IMR-90 (cell line): ENCODE results near the gene LIPG.

Source experiments
- CEBPB ChIP-seq: IDR thresholded peaks from 2 replicates; pipeline ENCODE4 v1.6.1; 2012; ENCODE audit warnings: low read depth, low read length, improper control_type of control experiment
- NFE2L2 ChIP-seq: fragments of 150-350 bp; IDR thresholded peaks from 2 replicates; pipeline ENCODE4 v1.6.1; 2016; ENCODE audit warnings: low read depth, mild to moderate bottlenecking, low read length
- POLR2A ChIP-seq: IDR thresholded peaks from 2 replicates; pipeline ENCODE4 v1.6.1; 2012; ENCODE audit warnings: mild to moderate bottlenecking, low read depth, low read length
- RCOR1 ChIP-seq: IDR thresholded peaks from 2 replicates; pipeline ENCODE4 v1.6.1; 2012; ENCODE audit warnings: mild to moderate bottlenecking, low read length, improper control_type of control experiment; ENCODE audit not compliant: insufficient replicate concordance
- RFX5 ChIP-seq: IDR thresholded peaks from 2 replicates; pipeline ENCODE4 v1.8.0; 2012; ENCODE audit warnings: low read depth, mild to moderate bottlenecking, low read length, moderate library complexity
- SMC3 ChIP-seq: fragments of 150-350 bp; IDR thresholded peaks from 2 replicates; pipeline ENCODE4 v1.6.1; 2016; ENCODE audit warnings: low read depth, mild to moderate bottlenecking, antibody characterized with exemption, low read length, moderate library complexity
- TF ChIP-seq, protein P1 (sequence below): conservative IDR thresholded peaks from 2 replicates; pipeline ENCODE4 v1.5.1; 2012; ENCODE audit warnings: mild to moderate bottlenecking, low read depth, low read length, improper control_type of control experiment

- TF ChIP-seq, protein P1, sequence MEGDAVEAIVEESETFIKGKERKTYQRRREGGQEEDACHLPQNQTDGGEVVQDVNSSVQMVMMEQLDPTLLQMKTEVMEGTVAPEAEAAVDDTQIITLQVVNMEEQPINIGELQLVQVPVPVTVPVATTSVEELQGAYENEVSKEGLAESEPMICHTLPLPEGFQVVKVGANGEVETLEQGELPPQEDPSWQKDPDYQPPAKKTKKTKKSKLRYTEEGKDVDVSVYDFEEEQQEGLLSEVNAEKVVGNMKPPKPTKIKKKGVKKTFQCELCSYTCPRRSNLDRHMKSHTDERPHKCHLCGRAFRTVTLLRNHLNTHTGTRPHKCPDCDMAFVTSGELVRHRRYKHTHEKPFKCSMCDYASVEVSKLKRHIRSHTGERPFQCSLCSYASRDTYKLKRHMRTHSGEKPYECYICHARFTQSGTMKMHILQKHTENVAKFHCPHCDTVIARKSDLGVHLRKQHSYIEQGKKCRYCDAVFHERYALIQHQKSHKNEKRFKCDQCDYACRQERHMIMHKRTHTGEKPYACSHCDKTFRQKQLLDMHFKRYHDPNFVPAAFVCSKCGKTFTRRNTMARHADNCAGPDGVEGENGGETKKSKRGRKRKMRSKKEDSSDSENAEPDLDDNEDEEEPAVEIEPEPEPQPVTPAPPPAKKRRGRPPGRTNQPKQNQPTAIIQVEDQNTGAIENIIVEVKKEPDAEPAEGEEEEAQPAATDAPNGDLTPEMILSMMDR: no peak
- TF ChIP-seq NFE2L2 (no peak), POLR2A (no peak), RFX5 (no peak), CEBPB (no peak), RCOR1 (no peak), SMC3 (no peak)
These were observed 15.6 kb upstream of the LIPG start for GRCh38 chr18:49546278-49546677.
